Brain microvascular endothelial cell (primary cell): ENCODE measurements around the gene TOP1.
A peak's percentile ranks its signal among the peaks of the same experiment; 100 is the strongest.

ENCODE experiments used
- DNase-seq: peaks from one replicate; pipeline ENCODE4 v3.0.0-alpha.2; 2020
- H3K27ac ChIP-seq: fragments of 250-450 bp; sonication (Bioruptor Pico); 2 replicates; pipeline ENCODE4 v1.5.1; 2020; ENCODE audit warnings: mild to moderate bottlenecking, moderate library complexity
- H3K27me3 ChIP-seq: fragments of 250-450 bp; sonication (Bioruptor Pico); replicated peaks from 2 replicates; pipeline ENCODE4 v1.5.1; 2020; ENCODE audit warnings: mild to moderate bottlenecking
- H3K36me3 ChIP-seq: fragments of 250-450 bp; sonication (Bioruptor Pico); replicated peaks from 2 replicates; pipeline ENCODE4 v1.5.1; 2020; ENCODE audit warnings: mild to moderate bottlenecking
- H3K4me3 ChIP-seq: 2 replicates; pipeline ENCODE4 v1.5.1; 2011; ENCODE audit warnings: low read depth, mild to moderate bottlenecking, control low read depth, low read length, moderate library complexity
- in situ Hi-C: cut with HindIII; loops from 2 replicates; pipeline ENCODE4 v1.10.0; 2017; ENCODE audit warnings: low sequenced_read_pairs, low pct_ligation_motif_present
- TF ChIP-seq, protein P1 (sequence below): IDR thresholded peaks from 2 replicates; pipeline ENCODE4 v1.5.1; 2011; ENCODE audit warnings: low read depth, mild to moderate bottlenecking, moderate library complexity, low read length, control low read depth, inconsistent platforms; ENCODE audit errors: missing control alignments

Gene TOP1

DNA sequence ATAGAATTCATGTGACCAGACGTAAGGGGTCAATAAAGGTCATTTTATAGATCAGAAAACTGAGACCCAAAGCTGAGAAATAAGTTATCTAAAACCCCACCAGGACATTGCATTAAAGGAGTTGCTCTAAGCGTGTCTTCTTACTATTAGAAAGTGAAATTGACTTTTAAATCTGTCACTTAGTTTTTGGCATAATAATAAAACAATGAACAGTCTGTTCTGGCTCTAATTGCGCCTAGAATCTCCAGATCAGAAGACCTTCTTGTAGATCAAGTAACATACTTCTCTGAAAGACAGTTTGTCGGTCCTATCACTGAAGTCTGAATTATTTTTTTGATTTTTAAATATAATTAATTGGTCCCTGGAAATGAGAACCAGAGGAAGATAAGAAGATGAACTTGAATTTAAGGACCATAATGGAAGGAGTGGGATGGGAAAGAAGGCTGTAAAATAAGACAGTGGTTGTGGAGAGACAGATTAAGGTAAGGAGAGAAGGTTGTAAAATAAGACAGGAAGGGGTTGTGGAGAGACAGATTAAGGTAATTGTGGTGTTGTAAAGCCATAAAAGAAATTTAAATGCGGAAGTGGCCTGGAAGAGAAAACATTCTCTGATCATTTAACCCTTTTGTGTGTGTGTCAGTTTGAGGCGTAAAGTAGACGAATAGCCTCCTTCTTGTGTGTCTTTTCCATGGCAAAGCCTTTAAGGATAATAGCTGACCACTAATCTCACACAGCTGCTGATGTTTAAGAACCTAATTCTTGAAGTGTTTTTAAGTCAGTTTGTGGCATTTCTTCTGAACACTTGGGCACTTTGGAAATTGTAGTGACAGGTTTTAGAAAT lies 20.1 kb downstream of the TOP1 start:
- H3K4me3 ChIP-seq: no peak overlapping the region
- in situ Hi-C loops: no loop called here
- no peaks in the 10 kb centered on the region for H3K36me3 ChIP-seq
- no peaks in the 10 kb centered on the region for H3K27me3 ChIP-seq
- TF ChIP-seq, protein P1, sequence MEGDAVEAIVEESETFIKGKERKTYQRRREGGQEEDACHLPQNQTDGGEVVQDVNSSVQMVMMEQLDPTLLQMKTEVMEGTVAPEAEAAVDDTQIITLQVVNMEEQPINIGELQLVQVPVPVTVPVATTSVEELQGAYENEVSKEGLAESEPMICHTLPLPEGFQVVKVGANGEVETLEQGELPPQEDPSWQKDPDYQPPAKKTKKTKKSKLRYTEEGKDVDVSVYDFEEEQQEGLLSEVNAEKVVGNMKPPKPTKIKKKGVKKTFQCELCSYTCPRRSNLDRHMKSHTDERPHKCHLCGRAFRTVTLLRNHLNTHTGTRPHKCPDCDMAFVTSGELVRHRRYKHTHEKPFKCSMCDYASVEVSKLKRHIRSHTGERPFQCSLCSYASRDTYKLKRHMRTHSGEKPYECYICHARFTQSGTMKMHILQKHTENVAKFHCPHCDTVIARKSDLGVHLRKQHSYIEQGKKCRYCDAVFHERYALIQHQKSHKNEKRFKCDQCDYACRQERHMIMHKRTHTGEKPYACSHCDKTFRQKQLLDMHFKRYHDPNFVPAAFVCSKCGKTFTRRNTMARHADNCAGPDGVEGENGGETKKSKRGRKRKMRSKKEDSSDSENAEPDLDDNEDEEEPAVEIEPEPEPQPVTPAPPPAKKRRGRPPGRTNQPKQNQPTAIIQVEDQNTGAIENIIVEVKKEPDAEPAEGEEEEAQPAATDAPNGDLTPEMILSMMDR: no peak
- DNase-seq: no peak
- peak overlapping the region; percentile 23 for H3K27ac ChIP-seq

DNA sequence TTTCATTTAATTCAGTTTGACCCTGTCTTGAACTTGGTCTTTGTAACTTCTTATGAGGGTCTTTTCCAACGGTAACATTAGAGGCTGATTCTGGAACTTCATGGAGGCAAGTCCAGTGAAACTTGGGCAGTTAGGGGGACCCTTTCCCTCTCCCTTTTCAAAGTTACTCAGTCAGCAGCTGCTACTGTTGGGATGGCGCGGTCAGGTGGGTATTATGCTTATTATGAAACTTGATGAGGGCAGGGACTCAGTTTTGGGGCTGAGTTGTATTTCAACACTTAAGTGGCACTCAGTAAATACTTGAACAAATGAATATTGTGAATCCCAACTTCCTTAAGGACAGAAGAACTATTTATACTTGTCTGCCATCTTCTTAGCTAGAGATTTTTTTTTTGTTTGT lies 20.8 kb downstream of the TOP1 start:
- TF ChIP-seq, protein P1: no peak
- no peak for DNase-seq
- no peak overlapping the region for H3K27ac ChIP-seq
- H3K36me3 ChIP-seq: no peaks in the 10 kb centered on the region
- no peak overlapping the region for H3K4me3 ChIP-seq
- in situ Hi-C loops: no loop called here
- no peaks in the 10 kb centered on the region for H3K27me3 ChIP-seq

DNA sequence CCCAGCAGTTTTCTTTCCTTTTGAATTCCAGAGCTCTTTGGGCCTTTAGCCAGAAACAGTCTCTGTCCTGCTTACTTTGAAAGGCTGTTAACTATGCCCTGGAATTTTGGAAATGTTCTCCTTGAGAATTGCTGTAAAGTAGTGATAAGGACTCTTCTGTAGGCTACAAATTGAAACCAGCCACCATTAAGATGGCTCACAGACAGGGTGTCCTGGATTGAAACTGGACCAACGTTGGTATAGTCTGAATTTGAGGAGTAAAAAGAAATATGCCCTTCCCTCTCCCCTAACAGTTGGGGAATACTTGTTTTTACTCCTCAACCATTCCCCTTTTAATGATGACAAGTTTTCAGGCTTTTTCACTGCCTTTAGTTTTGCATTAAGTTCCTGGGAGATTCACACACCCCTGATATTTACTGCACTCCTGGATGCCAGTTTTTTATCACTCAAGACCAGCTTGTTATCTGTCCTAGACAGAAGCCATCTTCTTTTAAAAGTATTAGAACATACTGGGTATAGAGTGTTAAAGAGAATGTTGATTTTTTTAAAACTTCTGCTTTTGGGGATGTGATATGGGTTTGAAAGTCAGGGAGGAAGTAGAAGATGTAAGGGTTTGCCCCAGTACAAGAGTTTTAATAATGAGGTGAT lies 21.9 kb downstream of the TOP1 start:
- no peak for DNase-seq
- H3K36me3 ChIP-seq: no peaks in the 10 kb centered on the region
- no peak overlapping the region for H3K27ac ChIP-seq
- H3K4me3 ChIP-seq: no peak overlapping the region
- H3K27me3 ChIP-seq: no peaks in the 10 kb centered on the region
- TF ChIP-seq, protein P1: no peak
- in situ Hi-C loops: no loop called here

DNA sequence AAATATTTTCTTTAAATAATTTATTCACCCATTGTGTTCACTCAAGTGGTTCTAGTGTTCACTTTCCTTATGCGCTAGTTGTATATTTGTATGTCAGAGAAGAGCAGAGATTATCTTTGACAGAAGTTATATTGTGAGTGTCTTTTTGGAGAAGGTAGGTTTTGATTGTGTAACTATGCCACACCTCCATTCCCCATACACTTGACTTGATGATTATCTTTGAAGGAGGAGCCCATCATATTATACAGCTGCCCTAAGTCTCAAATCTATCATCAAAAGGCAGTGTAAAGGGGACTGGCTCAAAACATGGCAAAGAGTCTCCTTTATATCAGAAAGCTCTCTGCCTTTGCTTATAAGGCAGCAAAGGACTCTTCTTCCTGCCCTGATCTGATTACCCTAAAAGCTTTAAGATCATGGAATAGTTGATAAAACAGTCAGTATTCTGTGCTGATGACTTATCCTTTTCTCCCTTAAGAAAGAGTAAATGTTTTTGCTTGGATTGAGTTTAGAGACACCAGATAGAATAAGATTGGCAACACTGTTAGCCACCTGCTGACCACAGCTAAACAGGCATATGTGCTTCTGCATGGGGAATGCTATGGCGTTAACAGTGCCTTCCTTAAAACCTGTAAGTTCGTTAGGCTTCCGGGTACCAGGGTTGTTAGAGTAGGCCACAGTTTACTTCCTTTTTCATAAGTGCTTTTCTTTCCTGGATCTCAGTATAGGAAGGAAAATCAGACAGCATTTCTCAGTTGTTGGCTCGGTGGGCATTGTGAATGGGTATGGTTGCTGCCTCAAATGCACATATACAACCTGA lies 22.6 kb downstream of the TOP1 start:
- in situ Hi-C loops: no loop called here
- Histone ChIP-seq H3K27ac (no peak overlapping the region), H3K36me3 (no peaks in the 10 kb centered on the region), H3K4me3 (no peak overlapping the region), H3K27me3 (no peaks in the 10 kb centered on the region)
- TF ChIP-seq, protein P1: no peak
- no peak for DNase-seq

DNA sequence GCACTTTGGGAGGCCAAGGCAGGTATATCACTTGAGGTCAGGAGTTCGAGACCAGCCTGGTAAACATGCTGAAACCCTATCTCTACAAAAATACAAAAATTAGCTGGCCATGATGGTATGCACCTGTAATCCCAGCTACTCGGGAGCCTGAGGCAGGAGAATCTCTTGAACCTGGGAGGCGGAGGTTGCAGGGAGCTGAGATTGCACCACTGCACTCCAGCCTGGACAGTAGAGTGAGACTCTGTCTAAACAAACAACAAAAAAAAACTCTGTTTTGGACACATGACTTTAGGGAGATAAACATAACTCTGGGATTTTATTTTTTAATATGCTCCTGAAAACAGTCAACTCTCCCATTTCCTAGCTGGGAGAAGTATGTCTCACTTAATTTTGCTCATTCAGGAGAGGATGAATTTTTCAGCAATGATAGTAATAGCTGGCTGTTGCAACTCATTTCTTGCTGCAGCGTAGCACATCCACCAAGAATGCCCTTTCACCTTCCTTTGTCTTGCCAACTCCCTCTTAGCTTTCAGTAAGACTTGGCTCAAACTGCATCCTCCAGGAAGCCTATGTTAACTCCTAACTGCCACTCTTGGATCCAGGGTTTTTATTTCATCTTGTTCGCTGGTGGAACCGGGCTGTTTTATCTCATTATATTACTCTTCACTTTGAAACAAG lies 24.3 kb downstream of the TOP1 start:
- H3K27ac ChIP-seq: no peak overlapping the region
- in situ Hi-C loops: no loop called here
- H3K27me3 ChIP-seq: no peaks in the 10 kb centered on the region
- peak; percentile 56 for DNase-seq
- no peak overlapping the region for H3K4me3 ChIP-seq
- no peaks in the 10 kb centered on the region for H3K36me3 ChIP-seq
- TF ChIP-seq, protein P1: no peak
